ENCODE data around the gene SLC16A3.

- no peak for TF ChIP-seq POLR2A (IDR thresholded peaks at IDR 0.05)
- TF ChIP-seq, protein P1, sequence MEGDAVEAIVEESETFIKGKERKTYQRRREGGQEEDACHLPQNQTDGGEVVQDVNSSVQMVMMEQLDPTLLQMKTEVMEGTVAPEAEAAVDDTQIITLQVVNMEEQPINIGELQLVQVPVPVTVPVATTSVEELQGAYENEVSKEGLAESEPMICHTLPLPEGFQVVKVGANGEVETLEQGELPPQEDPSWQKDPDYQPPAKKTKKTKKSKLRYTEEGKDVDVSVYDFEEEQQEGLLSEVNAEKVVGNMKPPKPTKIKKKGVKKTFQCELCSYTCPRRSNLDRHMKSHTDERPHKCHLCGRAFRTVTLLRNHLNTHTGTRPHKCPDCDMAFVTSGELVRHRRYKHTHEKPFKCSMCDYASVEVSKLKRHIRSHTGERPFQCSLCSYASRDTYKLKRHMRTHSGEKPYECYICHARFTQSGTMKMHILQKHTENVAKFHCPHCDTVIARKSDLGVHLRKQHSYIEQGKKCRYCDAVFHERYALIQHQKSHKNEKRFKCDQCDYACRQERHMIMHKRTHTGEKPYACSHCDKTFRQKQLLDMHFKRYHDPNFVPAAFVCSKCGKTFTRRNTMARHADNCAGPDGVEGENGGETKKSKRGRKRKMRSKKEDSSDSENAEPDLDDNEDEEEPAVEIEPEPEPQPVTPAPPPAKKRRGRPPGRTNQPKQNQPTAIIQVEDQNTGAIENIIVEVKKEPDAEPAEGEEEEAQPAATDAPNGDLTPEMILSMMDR (IDR thresholded peaks at IDR 0.05), result no peak
Observed at GRCh38 chr17:82201498-82201910, 27.3 kb upstream of the SLC16A3 start.
